ENCODE data around the gene ABCB8. TPM values are rescaled to one million over a fixed set of nuclear protein-coding genes. Genes with fewer than 3 reads are reported as not detected.

The ABCB8 gene
- 10 to 100 TPM; 13.6 to 34.5 (median 26.0) TPM for total RNA-seq
- polyA plus RNA-seq = 10 to 100 TPM; 20.9 to 29.0 TPM
- long read RNA-seq, donor 1, full-length matches to known transcripts = 15 of 42 reads
- long read RNA-seq, donor 1, partial matches to known transcripts = 16 of 42 reads
- long read RNA-seq, donor 1, other reads (novel, unspliced or antisense) = 11 of 42 reads
- long read RNA-seq, donor 2, full-length matches to known transcripts = 26 of 44 reads
- long read RNA-seq, donor 2, partial matches to known transcripts = 10 of 44 reads
- long read RNA-seq, donor 2, other reads (novel, unspliced or antisense) = 8 of 44 reads
- long read RNA-seq, donor 3, full-length matches to known transcripts = 8 of 33 reads
- long read RNA-seq, donor 3, partial matches to known transcripts = 16 of 33 reads
- long read RNA-seq, donor 3, other reads (novel, unspliced or antisense) = 9 of 33 reads

- intact Hi-C loops (cut with DNase I) = loop anchor here in 7 of 10 donors (1.0 to 10.0 kb wide), 11 partner anchors 30 to 661 kb away; partner anchors contain the start of genes SLC4A2 (in 3 of the 7), AGAP3 (in 1 of the 7) and REPIN1 (in 1 of the 7)
- TF ChIP-seq CTCF (IDR thresholded peaks at IDR 0.05) = peak; percentile 43 to 77 (median 60)
- TF ChIP-seq POLR2A (IDR thresholded peaks at IDR 0.05) = peak in 1 of 2 donors; percentile 74
- Histone ChIP-seq H3K27ac (peak within 1 kb of the TSS; percentile 15 to 90 (median 85)), H3K4me1 (peaks cover 0 to 22% (median 15%) of the 10 kb centered on the region in 12 donors), H3K27me3 (peaks cover 0 to 4% (median 0%) of the 10 kb centered on the region in 9 donors), H3K4me3 (peak within 1 kb of the TSS; percentile 62 to 91 (median 76)), H3K9me3 (no peaks in the 10 kb centered on the region), H3K36me3 (peaks cover 0 to 14% (median 6%) of the 10 kb centered on the region in 9 donors)
- ATAC-seq = peak; percentile 96 to 98 (median 96)
- peak; percentile 96 to 99 (median 98) for DNase-seq
- 0 to 1% (median 1%) methylated on average over 36 to 53 of the region's 53 CpGs for WGBS, 4 donors
Measured at GRCh38 chr7:151028131-151028947, at the start of gene ABCB8. Gene ABCB8, plus strand, starts transcription at chr7:151028450. Its CDS starts 66 bp downstream, at chr7:151028516.

- DNase-seq (peak in 2 of 5 donors; percentile 32 to 55), ATAC-seq (no peak)
- peaks cover 5 to 69% (median 13%) of the 10 kb centered on the region in 9 donors for H3K27me3 ChIP-seq
- intact Hi-C loops (cut with DNase I) = loop anchor here in 4 of 10 donors (2.0 to 10.0 kb wide), 3 partner anchors 15 to 195 kb away; no protein-coding TSS in a partner anchor
- H3K4me3 ChIP-seq = no peak overlapping the region
- H3K9me3 ChIP-seq = no peaks in the 10 kb centered on the region
- 37 to 45% (median 40%) methylated on average over 5 to 7 of the region's 7 CpGs for whole genome bisulfite sequencing, 4 donors
- H3K36me3 ChIP-seq = no peaks in the 10 kb centered on the region
- peak overlapping the region in 9 of 12 donors; percentile 43 to 99 (median 70) for H3K27ac ChIP-seq
- no peak for TF ChIP-seq POLR2A (IDR thresholded peaks at IDR 0.05)
- TF ChIP-seq CTCF (IDR thresholded peaks at IDR 0.05) = no peak
- peaks cover 0 to 43% (median 19%) of the 10 kb centered on the region in 12 donors for H3K4me1 ChIP-seq
Measured at GRCh38 chr7:150979713-150980390, 48.4 kb upstream of the ABCB8 start.

GRCh38 chr7:150980663-150981062 lies 47.6 kb upstream of the ABCB8 start:
- whole genome bisulfite sequencing, 4 donors = 35 to 55% (median 50%) methylated on average over 2 of the region's 2 CpGs
- no peak for DNase-seq
- no peak for ATAC-seq
- H3K4me3 ChIP-seq = no peak overlapping the region
- no peaks in the 10 kb centered on the region for H3K36me3 ChIP-seq
- no peaks in the 10 kb centered on the region for H3K9me3 ChIP-seq
- no peak for TF ChIP-seq CTCF (IDR thresholded peaks at IDR 0.05)
- TF ChIP-seq POLR2A (IDR thresholded peaks at IDR 0.05) = no peak
- H3K27ac ChIP-seq = peak overlapping the region in 1 of 12 donors; percentile 92
- intact Hi-C loops (cut with DNase I) = loop anchor here in 2 of 10 donors (10.0 kb wide), 1 partner anchor 196 kb away; no protein-coding TSS in a partner anchor
- peaks cover 0 to 35% (median 13%) of the 10 kb centered on the region in 12 donors for H3K4me1 ChIP-seq
- H3K27me3 ChIP-seq = peaks cover 0 to 61% (median 13%) of the 10 kb centered on the region in 9 donors

Data from heart left ventricle (tissue), 16 donors.